Measurements from ENCODE around the gene CALCR.
"Not testable (repeated sequence)": the region's sequence is repeated elsewhere in the genome, so short reads cannot be mapped to it uniquely, and the experiment has no call there.

DNA sequence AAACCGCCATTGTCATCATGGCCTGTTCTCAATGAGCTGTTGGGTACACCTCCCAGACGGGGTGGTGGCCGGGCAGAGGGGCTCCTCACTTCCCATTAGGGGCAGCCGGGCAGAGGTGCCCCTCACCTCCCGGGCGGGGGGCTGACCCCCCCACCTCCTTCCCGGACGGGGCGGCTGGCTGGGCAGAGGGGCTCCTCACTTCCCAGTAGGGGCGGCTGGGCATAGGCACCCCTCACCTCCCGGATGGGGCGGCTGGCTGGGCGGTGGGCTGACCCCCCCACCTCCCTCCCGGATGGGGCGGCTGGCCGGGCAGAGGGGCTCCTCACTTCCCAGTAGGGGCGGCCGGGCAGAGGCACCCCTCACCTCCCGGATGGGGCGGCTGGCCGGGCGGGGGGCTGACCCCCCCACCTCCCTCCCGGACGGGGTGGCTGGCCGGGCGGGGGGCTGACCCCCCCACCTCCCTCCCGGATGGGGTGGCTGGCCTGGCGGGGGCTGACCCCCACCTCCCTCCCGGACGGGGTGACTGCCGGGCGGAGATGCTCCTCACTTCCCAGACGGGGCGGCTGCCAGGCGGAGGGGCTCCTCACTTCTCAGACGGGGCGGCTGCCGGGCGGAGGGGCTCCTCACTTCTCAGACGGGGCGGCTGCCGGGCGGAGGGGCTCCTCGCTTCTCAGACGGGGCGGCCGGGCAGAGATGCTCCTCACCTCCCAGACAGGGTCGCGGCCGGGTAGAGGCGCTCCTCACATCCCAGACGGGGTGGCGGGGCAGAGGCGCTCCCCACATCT is 11.4 kb upstream of the CALCR start:
- TF ChIP-seq, protein P1, sequence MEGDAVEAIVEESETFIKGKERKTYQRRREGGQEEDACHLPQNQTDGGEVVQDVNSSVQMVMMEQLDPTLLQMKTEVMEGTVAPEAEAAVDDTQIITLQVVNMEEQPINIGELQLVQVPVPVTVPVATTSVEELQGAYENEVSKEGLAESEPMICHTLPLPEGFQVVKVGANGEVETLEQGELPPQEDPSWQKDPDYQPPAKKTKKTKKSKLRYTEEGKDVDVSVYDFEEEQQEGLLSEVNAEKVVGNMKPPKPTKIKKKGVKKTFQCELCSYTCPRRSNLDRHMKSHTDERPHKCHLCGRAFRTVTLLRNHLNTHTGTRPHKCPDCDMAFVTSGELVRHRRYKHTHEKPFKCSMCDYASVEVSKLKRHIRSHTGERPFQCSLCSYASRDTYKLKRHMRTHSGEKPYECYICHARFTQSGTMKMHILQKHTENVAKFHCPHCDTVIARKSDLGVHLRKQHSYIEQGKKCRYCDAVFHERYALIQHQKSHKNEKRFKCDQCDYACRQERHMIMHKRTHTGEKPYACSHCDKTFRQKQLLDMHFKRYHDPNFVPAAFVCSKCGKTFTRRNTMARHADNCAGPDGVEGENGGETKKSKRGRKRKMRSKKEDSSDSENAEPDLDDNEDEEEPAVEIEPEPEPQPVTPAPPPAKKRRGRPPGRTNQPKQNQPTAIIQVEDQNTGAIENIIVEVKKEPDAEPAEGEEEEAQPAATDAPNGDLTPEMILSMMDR (IDR thresholded peaks at IDR 0.05 in 2 of 3, conservative IDR thresholded peaks at IDR 0.05 in 1 of 3; ENCODE audit: insufficient read depth in 2 of 3, low read depth in 1 of 3, low read length in 3 of 3), result not testable (repeated sequence)
- TF ChIP-seq EGR1 (conservative IDR thresholded peaks at IDR 0.05), result not testable (repeated sequence)

All from K562 (cell line).